ENCODE data around the gene SDCCAG8. TPM values are rescaled to one million over a fixed set of nuclear protein-coding genes. Genes with fewer than 3 reads are reported as not detected.

Gene SDCCAG8
- total and polyA plus RNA-seq, 2 of the 8 experiments (the other 6 are each of a cell fraction or from before 2014, with no cell fraction given), result 15.6 to 21.0 TPM

GRCh38 chr1:243354511-243355153, 98.8 kb downstream of the SDCCAG8 start:
- H4K8ac ChIP-seq (ENCODE audit: extremely low read depth, insufficient read depth, low read length), result no peak overlapping the region
- H3K9me3 ChIP-seq (ENCODE audit: insufficient read depth in 2 of 2, low read depth in 1 of 2, low read length in 1 of 2), result no peaks in the 10 kb centered on the region
- no peaks in the 10 kb centered on the region for H3K23me2 ChIP-seq (ENCODE audit: low read depth, low read length)
- H2AK5ac ChIP-seq (ENCODE audit: low read depth, low read length), result no peak overlapping the region
- H3K27ac ChIP-seq (ENCODE audit: low read depth, low read length), result no peak overlapping the region
- no peaks in the 10 kb centered on the region for H3K79me2 ChIP-seq (ENCODE audit: control insufficient read depth in 1 of 2, insufficient read depth in 2 of 2, low read length in 2 of 2)
- H3K18ac ChIP-seq (ENCODE audit: extremely low read depth, low read length), result no peak overlapping the region
- no peak overlapping the region for H3K23ac ChIP-seq (ENCODE audit: insufficient read length)
- CTCF ChIA-PET (ENCODE audit: partially characterized antibody), result no interaction called here
- H3K9ac ChIP-seq (replicated peaks in 1 of 4; ENCODE audit: extremely low read depth in 1 of 4, low read depth in 3 of 4, low read length in 3 of 4), result no peak overlapping the region; a peak in 1 of 7 replicates
- H4K20me1 ChIP-seq (replicated peaks in 1 of 2; ENCODE audit: control insufficient read depth in 1 of 2, insufficient read depth in 2 of 2, low read length in 2 of 2), result no peaks in the 10 kb centered on the region
- H3K4me2 ChIP-seq (ENCODE audit: insufficient read depth in 1 of 2, low read depth in 2 of 2, low read length in 2 of 2), result no peak overlapping the region
- WGBS, 2 experiments (ENCODE audit: extremely low coverage in 1 of 2, insufficient coverage in 1 of 2, insufficient read length in 1 of 2, insufficient replicate concordance in 2 of 2, low coverage in 1 of 2, low lambda C conversion rate in 2 of 2, missing lambda C conversion rate in 1 of 2), result 90% methylated on average over 4 of the region's 4 CpGs; no CpG with 5 or more reads in 1 of the 2 experiments
- H3K14ac ChIP-seq (ENCODE audit: insufficient read length), result no peak overlapping the region
- no peak overlapping the region for H3K56ac ChIP-seq (replicated peaks; ENCODE audit: insufficient read length, low read depth, low read length)
- no peak overlapping the region for H2BK12ac ChIP-seq (ENCODE audit: low read depth, low read length)
- H2BK120ac ChIP-seq (replicated peaks; ENCODE audit: low read depth, low read length), result no peak overlapping the region
- H2BK15ac ChIP-seq (ENCODE audit: low read length), result no peak overlapping the region
- H3K27me3 ChIP-seq (replicated peaks in 1 of 4; ENCODE audit: control insufficient read depth in 3 of 4, extremely low read depth in 1 of 4, insufficient read depth in 3 of 4, low read length in 3 of 4), result no peaks in the 10 kb centered on the region
- no peak overlapping the region for H4K5ac ChIP-seq (ENCODE audit: insufficient read length, low read depth, low read length)
- H3K79me1 ChIP-seq (ENCODE audit: low read depth, low read length), result no peaks in the 10 kb centered on the region
- no peak overlapping the region for H3K4me3 ChIP-seq (ENCODE audit: extremely low read depth in 1 of 4, insufficient read depth in 2 of 4, low read depth in 3 of 4, low read length in 4 of 4)
- POLR2A ChIA-PET (ENCODE audit: partially characterized antibody), result no interaction called here
- DNase-seq (ENCODE audit: low read depth in 1 of 2, low spot score in 2 of 2) (no peak), FAIRE-seq (no peak)
- no peak overlapping the region for H2AFZ ChIP-seq (ENCODE audit: low read length)
- H3K36me3 ChIP-seq (ENCODE audit: control insufficient read depth in 2 of 4, insufficient read depth in 4 of 4, low read length in 3 of 4), result no peaks in the 10 kb centered on the region
- no peak overlapping the region for H2BK5ac ChIP-seq (ENCODE audit: low read depth, low read length)
- H2BK20ac ChIP-seq (ENCODE audit: low read length), result no peak overlapping the region
- H3K4me1 ChIP-seq (replicated peaks in 1 of 4; ENCODE audit: control insufficient read depth in 3 of 4, insufficient read depth in 4 of 4, low read length in 3 of 4), result no peaks in the 10 kb centered on the region
- no peak overlapping the region for H4K91ac ChIP-seq (replicated peaks; ENCODE audit: insufficient read length, low read length)
- no peak overlapping the region for H3K4ac ChIP-seq (replicated peaks; ENCODE audit: insufficient read length, low read depth, low read length)
- TF ChIP-seq JUND (IDR thresholded peaks at IDR 0.05; ENCODE audit: low read length), result no peak
- no peak for TF ChIP-seq BACH1 (IDR thresholded peaks at IDR 0.05; ENCODE audit: low read length)
- no peak for TF ChIP-seq KDM5A (IDR thresholded peaks at IDR 0.05; ENCODE audit: low read length)
- TF ChIP-seq FOSL1 (IDR thresholded peaks at IDR 0.05; ENCODE audit: insufficient read depth, low read depth, low read length), result no peak
- TF ChIP-seq RAD21 (IDR thresholded peaks at IDR 0.05 in 1 of 2, conservative IDR thresholded peaks at IDR 0.05 in 1 of 2; ENCODE audit: low read depth in 2 of 2, low read length in 2 of 2), result no peak
- no peak for TF ChIP-seq E2F6 (IDR thresholded peaks at IDR 0.05)
- TF ChIP-seq SRF (IDR thresholded peaks at IDR 0.05; ENCODE audit: low read depth, low read length), result no peak
- no peak for TF ChIP-seq POU5F1 (IDR thresholded peaks at IDR 0.05; ENCODE audit: low read depth, low read length)
- no peak for TF ChIP-seq CBX8 (IDR thresholded peaks at IDR 0.05; ENCODE audit: borderline replicate concordance, low read depth, low read length)
- TF ChIP-seq TBP (IDR thresholded peaks at IDR 0.05; ENCODE audit: low read depth, low read length), result no peak
- no peak for TF ChIP-seq CHD2 (IDR thresholded peaks at IDR 0.05; ENCODE audit: low read length)
- no peak for TF ChIP-seq TAF1 (IDR thresholded peaks at IDR 0.05; ENCODE audit: low read depth, low read length)
- TF ChIP-seq ASH2L (IDR thresholded peaks at IDR 0.05; ENCODE audit: low read length), result no peak
- TF ChIP-seq EGR1 (IDR thresholded peaks at IDR 0.05; ENCODE audit: borderline replicate concordance, low read depth, low read length), result no peak

All from H1 (cell line).